ENCODE results near the gene C11orf24.

The C11orf24 gene

DNA sequence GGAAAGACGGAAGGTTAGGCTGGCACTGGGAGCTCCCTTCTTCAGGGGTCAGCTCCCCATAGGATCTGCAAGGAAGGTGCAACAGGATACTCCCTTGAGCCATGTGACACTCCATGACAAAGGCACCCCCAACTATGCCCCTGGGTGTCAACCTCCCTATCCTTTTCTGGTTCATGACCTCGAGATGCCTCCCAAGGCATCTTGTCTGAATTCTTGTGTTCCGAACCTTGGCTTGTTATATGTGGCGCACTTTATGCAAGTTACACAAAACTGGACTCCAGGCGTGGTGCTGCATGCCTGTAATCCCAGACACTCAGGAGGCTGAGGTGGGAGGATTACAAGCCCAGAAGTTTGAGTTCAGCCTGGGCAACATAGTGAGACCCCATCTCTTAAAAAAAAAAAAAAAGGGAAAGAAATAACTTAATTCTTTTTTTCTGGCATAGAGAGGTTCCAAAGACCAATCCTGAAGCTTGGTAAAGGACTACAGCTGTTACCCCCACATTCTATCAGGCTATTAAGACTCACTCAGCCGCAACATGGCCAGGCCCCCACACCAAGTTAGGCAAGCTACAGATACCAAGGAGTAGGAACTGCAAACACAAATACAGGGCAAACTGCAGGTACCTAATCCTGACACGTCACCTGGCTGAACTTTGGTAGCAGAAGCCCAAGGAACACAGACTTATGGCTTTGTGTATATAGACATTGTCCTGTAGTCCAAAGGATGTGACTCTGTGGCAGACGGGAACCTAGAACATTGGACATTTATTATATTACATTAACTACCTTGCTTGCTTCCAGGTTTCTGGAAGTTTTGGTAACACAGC is 1.4 kb downstream of the C11orf24 start:
- Histone ChIP-seq H2BK5ac (ENCODE audit: low read depth, low read length, poor library complexity, severe bottlenecking) (no peak overlapping the region), H4K8ac (ENCODE audit: low read length) (peak overlapping the region; percentile 4), H3K4me1 (ENCODE audit: control insufficient read depth, insufficient read depth, low read depth, low read length) (peaks cover 16% of the 10 kb centered on the region), H3K27ac (ENCODE audit: low read length, poor library complexity, severe bottlenecking) (peak overlapping the region; percentile 80), H2BK120ac (ENCODE audit: low read depth, low read length) (no peak overlapping the region), H3K79me1 (replicated peaks; ENCODE audit: low read length, poor library complexity, severe bottlenecking) (peaks cover 20% of the 10 kb centered on the region), H2BK12ac (ENCODE audit: low read length in 2 of 2) (peak overlapping the region; percentile 21 to 34), H2BK15ac (ENCODE audit: low read depth, poor library complexity, severe bottlenecking) (no peak overlapping the region), H3K9me3 (ENCODE audit: control insufficient read depth, low read length) (no peaks in the 10 kb centered on the region), H3K36me3 (ENCODE audit: control insufficient read depth in 1 of 2, insufficient read depth in 2 of 2, low read depth in 1 of 2, low read length in 2 of 2) (peaks cover 28 to 32% of the 10 kb centered on the region in 2 experiments), H2AK5ac (ENCODE audit: low read length, severe bottlenecking) (peak overlapping the region; percentile 71), H3K4me3 (ENCODE audit: insufficient read depth in 1 of 2, low read depth in 1 of 2, low read length in 2 of 2) (peak overlapping the region in 1 of 2 experiments; percentile 88), H3K27me3 (ENCODE audit: control insufficient read depth in 1 of 2, insufficient read depth in 1 of 2, low read length in 2 of 2) (no peaks in the 10 kb centered on the region), H3K4me2 (ENCODE audit: low read length, poor library complexity, severe bottlenecking) (peak overlapping the region; percentile 83), H4K91ac (ENCODE audit: low read length) (peak overlapping the region; percentile 74), H3K9ac (ENCODE audit: low read length) (peak overlapping the region; percentile 99), H3K23ac (ENCODE audit: low read length in 2 of 2) (peak overlapping the region in 1 of 2 experiments; percentile 49), H3K4ac (ENCODE audit: low read depth in 1 of 2, low read length in 2 of 2) (peak overlapping the region in 1 of 2 experiments; percentile 20), H3K18ac (ENCODE audit: low read depth in 1 of 2, low read length in 2 of 2) (no peak overlapping the region), H2AFZ (ENCODE audit: low read depth, low read length) (no peak overlapping the region), H3K14ac (ENCODE audit: low read length in 2 of 2) (peak overlapping the region in 1 of 2 experiments; percentile 2)
- no peak for DNase-seq
- 95% methylated on average over 6 of the region's 8 CpGs for WGBS

DNA sequence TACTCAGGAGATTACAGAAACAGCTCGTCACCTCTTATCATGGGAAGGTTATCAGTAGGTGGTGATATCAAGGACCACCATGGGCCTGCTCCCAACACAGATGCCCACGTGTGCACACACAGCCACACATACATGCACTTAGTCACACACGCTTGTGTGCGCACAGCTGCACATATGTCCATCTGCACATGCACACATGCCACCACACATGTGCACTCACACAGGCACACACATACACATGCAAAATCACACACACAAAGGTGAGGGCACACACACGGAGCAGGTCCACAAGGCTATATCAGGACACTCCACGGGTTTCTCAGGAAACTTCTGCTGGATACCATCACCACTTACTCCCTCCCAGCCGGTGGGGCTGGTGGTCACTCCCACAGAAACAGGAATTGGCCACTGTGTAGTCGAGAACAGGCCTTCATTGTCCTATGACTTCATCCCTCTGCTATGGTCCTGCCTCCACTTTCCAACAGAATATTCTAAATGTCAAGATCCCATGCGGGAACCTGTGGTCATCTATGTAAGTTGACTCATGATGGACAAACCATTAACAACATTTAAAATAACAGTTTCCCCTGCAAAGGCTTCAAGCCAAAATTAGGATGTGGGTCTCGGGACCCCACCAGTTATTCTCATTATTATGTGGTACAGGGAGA is 2.2 kb downstream of the C11orf24 start:
- Histone ChIP-seq H3K14ac (ENCODE audit: low read length in 2 of 2) (peak overlapping the region in 1 of 2 experiments; percentile 56), H3K9me3 (ENCODE audit: control insufficient read depth, low read length) (no peaks in the 10 kb centered on the region), H3K18ac (ENCODE audit: low read depth in 1 of 2, low read length in 2 of 2) (peak overlapping the region in 1 of 2 experiments; percentile 52), H3K4me2 (ENCODE audit: low read length, poor library complexity, severe bottlenecking) (no peak overlapping the region), H2BK15ac (ENCODE audit: low read depth, poor library complexity, severe bottlenecking) (no peak overlapping the region), H4K91ac (ENCODE audit: low read length) (no peak overlapping the region), H3K4me1 (ENCODE audit: control insufficient read depth, insufficient read depth, low read depth, low read length) (peaks cover 16% of the 10 kb centered on the region), H3K4me3 (ENCODE audit: insufficient read depth in 1 of 2, low read depth in 1 of 2, low read length in 2 of 2) (peak overlapping the region in 1 of 2 experiments; percentile 88), H3K4ac (ENCODE audit: low read depth in 1 of 2, low read length in 2 of 2) (no peak overlapping the region), H3K27me3 (ENCODE audit: control insufficient read depth in 1 of 2, insufficient read depth in 1 of 2, low read length in 2 of 2) (no peaks in the 10 kb centered on the region), H2AK5ac (ENCODE audit: low read length, severe bottlenecking) (no peak overlapping the region), H2BK5ac (ENCODE audit: low read depth, low read length, poor library complexity, severe bottlenecking) (no peak overlapping the region), H2BK120ac (ENCODE audit: low read depth, low read length) (no peak overlapping the region), H3K23ac (ENCODE audit: low read length in 2 of 2) (peak overlapping the region in 1 of 2 experiments; percentile 9), H2BK12ac (ENCODE audit: low read length in 2 of 2) (peak overlapping the region in 1 of 2 experiments; percentile 11), H4K8ac (ENCODE audit: low read length) (no peak overlapping the region), H3K9ac (ENCODE audit: low read length) (peak overlapping the region; percentile 99), H3K36me3 (ENCODE audit: control insufficient read depth in 1 of 2, insufficient read depth in 2 of 2, low read depth in 1 of 2, low read length in 2 of 2) (peaks cover 37 to 41% of the 10 kb centered on the region in 2 experiments), H3K79me1 (replicated peaks; ENCODE audit: low read length, poor library complexity, severe bottlenecking) (peaks cover 28% of the 10 kb centered on the region), H3K27ac (ENCODE audit: low read length, poor library complexity, severe bottlenecking) (peak overlapping the region; percentile 57), H2AFZ (ENCODE audit: low read depth, low read length) (no peak overlapping the region)
- 61% methylated on average over 10 of the region's 10 CpGs for WGBS
- peak; percentile 90 for DNase-seq

DNA sequence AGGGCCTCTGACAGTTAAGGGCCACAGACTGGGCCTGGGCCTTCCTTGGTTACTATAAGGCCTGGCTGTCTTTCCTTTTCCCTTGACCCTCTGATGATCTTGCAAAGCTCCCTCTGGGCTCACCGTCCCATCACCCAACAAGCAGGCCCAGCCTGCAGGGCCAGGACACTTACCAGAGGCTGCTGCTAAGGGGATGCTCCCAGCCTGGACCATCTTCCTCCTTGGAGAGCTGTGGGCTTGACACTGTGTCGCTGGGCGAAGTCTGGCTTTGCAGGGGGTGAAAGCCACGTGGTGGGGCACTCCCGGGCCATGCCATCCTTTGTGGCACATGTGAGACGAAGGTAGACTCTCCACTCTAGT is 3.9 kb downstream of the C11orf24 start:
- no peaks in the 10 kb centered on the region for H3K9me3 ChIP-seq (ENCODE audit: control insufficient read depth, low read length)
- no peak overlapping the region for H4K8ac ChIP-seq (ENCODE audit: low read length)
- H2BK15ac ChIP-seq (ENCODE audit: low read depth, poor library complexity, severe bottlenecking): no peak overlapping the region
- H3K23ac ChIP-seq (ENCODE audit: low read length in 2 of 2): no peak overlapping the region
- H3K4me2 ChIP-seq (ENCODE audit: low read length, poor library complexity, severe bottlenecking): no peak overlapping the region
- no peaks in the 10 kb centered on the region for H3K27me3 ChIP-seq (ENCODE audit: control insufficient read depth in 1 of 2, insufficient read depth in 1 of 2, low read length in 2 of 2)
- H3K4me1 ChIP-seq (ENCODE audit: control insufficient read depth, insufficient read depth, low read depth, low read length): peaks cover 16% of the 10 kb centered on the region
- no peak overlapping the region for H3K4me3 ChIP-seq (ENCODE audit: insufficient read depth in 1 of 2, low read depth in 1 of 2, low read length in 2 of 2)
- no peak overlapping the region for H3K9ac ChIP-seq (ENCODE audit: low read length)
- H2BK5ac ChIP-seq (ENCODE audit: low read depth, low read length, poor library complexity, severe bottlenecking): no peak overlapping the region
- peaks cover 25% of the 10 kb centered on the region for H3K79me1 ChIP-seq (replicated peaks; ENCODE audit: low read length, poor library complexity, severe bottlenecking)
- no peak overlapping the region for H2BK120ac ChIP-seq (ENCODE audit: low read depth, low read length)
- no peak overlapping the region for H2BK12ac ChIP-seq (ENCODE audit: low read length in 2 of 2)
- H3K27ac ChIP-seq (ENCODE audit: low read length, poor library complexity, severe bottlenecking): no peak overlapping the region
- peaks cover 51 to 55% of the 10 kb centered on the region in 2 experiments for H3K36me3 ChIP-seq (ENCODE audit: control insufficient read depth in 1 of 2, insufficient read depth in 2 of 2, low read depth in 1 of 2, low read length in 2 of 2)
- H3K14ac ChIP-seq (ENCODE audit: low read length in 2 of 2): no peak overlapping the region
- no peak overlapping the region for H2AK5ac ChIP-seq (ENCODE audit: low read length, severe bottlenecking)
- WGBS: 95% methylated on average over 6 of the region's 6 CpGs
- H3K18ac ChIP-seq (ENCODE audit: low read depth in 1 of 2, low read length in 2 of 2): no peak overlapping the region
- DNase-seq: no peak
- no peak overlapping the region for H3K4ac ChIP-seq (ENCODE audit: low read depth in 1 of 2, low read length in 2 of 2)
- no peak overlapping the region for H2AFZ ChIP-seq (ENCODE audit: low read depth, low read length)
- H4K91ac ChIP-seq (ENCODE audit: low read length): no peak overlapping the region
